Ishikawa (cell line): Measurements from ENCODE around the gene SIGLEC6.

Experiments used
- CEBPB ChIP-seq: IDR thresholded peaks from 2 replicates; pipeline ENCODE4 v1.6.1; 2012
- CREB1 ChIP-seq: IDR thresholded peaks from 2 replicates; pipeline ENCODE4 v1.6.1; 2012; ENCODE audit warnings: low read depth
- EGR1 ChIP-seq: IDR thresholded peaks from 2 replicates; pipeline ENCODE4 v1.6.1; 2012
- EP300 ChIP-seq: IDR thresholded peaks from 2 replicates; pipeline ENCODE4 v1.6.1; 2012; ENCODE audit warnings: borderline replicate concordance
- FOXM1 ChIP-seq: IDR thresholded peaks from 2 replicates; pipeline ENCODE4 v1.6.1; 2012; ENCODE audit warnings: low read depth, borderline replicate concordance
- MAX ChIP-seq: IDR thresholded peaks from 2 replicates; pipeline ENCODE4 v1.6.1; 2012
- NFIC ChIP-seq: IDR thresholded peaks from 2 replicates; pipeline ENCODE4 v1.6.1; 2012
- RAD21 ChIP-seq: IDR thresholded peaks from 2 replicates; pipeline ENCODE4 v1.6.1; 2012; ENCODE audit warnings: low read depth
- REST ChIP-seq: IDR thresholded peaks from 2 replicates; pipeline ENCODE4 v1.6.1; 2012; ENCODE audit warnings: low read depth, mild to moderate bottlenecking
- TAF1 ChIP-seq: IDR thresholded peaks from 2 replicates; pipeline ENCODE4 v1.6.1; 2012; ENCODE audit warnings: low read depth, mild to moderate bottlenecking
- TCF12 ChIP-seq: IDR thresholded peaks from 2 replicates; pipeline ENCODE4 v1.6.1; 2012; ENCODE audit warnings: low read depth
- TEAD4 ChIP-seq: IDR thresholded peaks from 2 replicates; pipeline ENCODE4 v1.6.1; 2012
- USF1 ChIP-seq: IDR thresholded peaks from 2 replicates; pipeline ENCODE4 v1.6.1; 2012
- ZBTB7A ChIP-seq: IDR thresholded peaks from 2 replicates; pipeline ENCODE4 v1.6.1; 2012; ENCODE audit warnings: low read depth

- TF ChIP-seq ZBTB7A (no peak), CREB1 (0 out of 2 replicates have a peak, but pooled peaks have one; percentile 24), EP300 (no peak), RAD21 (no peak), REST (no peak), MAX (no peak), EGR1 (peak; percentile 92), FOXM1 (no peak), TAF1 (no peak), CEBPB (no peak), NFIC (no peak), TEAD4 (peak; percentile 54), USF1 (no peak), TCF12 (0 out of 2 replicates have a peak, but pooled peaks have one; percentile 40)
These were observed 39.6 kb upstream of the SIGLEC6 start, which contains the start of gene ZNF175 for GRCh38 chr19:51570962-51571575.
